ENCODE data around the gene CFAP46. TPM values are rescaled to one million over a fixed set of nuclear protein-coding genes. Genes with fewer than 3 reads are reported as not detected.
"Not testable (repeated sequence)": the region's sequence is repeated elsewhere in the genome, so short reads cannot be mapped to it uniquely, and the experiment has no call there.

CFAP46 gene
- total and polyA plus RNA-seq, 2 experiments from 2014 or later = 3.1 to 5.4 TPM

- TF ChIP-seq CTCF (conservative IDR thresholded peaks at IDR 0.05; ENCODE audit: low read depth in 2 of 2) (no peak), EZH2phosphoT487 (IDR thresholded peaks at IDR 0.05; ENCODE audit: unreplicated experiment) (no peak), EZH2 (IDR thresholded peaks at IDR 0.05; ENCODE audit: low read depth, unreplicated experiment) (no peak), NANOG (IDR thresholded peaks at IDR 0.05; ENCODE audit: borderline replicate concordance) (no peak), ZNF462 (CRISPR knock-in tag; IDR thresholded peaks at IDR 0.05) (no peak)
Observed at GRCh38 chr10:132932461-132933307, 9.7 kb downstream of the CFAP46 start (continued).

GRCh38 chr10:132931258-132932250 lies 10.8 kb downstream of the CFAP46 start:
- H3K27me3 Mint-ChIP-seq (ENCODE audit: insufficient read depth, low read depth, poor library complexity); H3K9me2 ChIP-seq (ENCODE audit: insufficient read depth); DNase-seq (ENCODE audit: low spot score); H3K4me3 Mint-ChIP-seq; H3K4me1 Mint-ChIP-seq; H3K79me2 ChIP-seq (replicated peaks; ENCODE audit: insufficient read depth); H3K9me3 Mint-ChIP-seq; H3K36me3 Mint-ChIP-seq (ENCODE audit: low read depth); H3K36me3 ChIP-seq (ENCODE audit: insufficient read depth); H3K4me1 ChIP-seq (ENCODE audit: insufficient read depth); H3K27me3 ChIP-seq (ENCODE audit: insufficient read depth); ATAC-seq; H4K20me1 ChIP-seq (replicated peaks; ENCODE audit: insufficient read depth); H3F3A ChIP-seq (replicated peaks; ENCODE audit: low read depth); H3K27ac ChIP-seq (ENCODE audit: low read depth); H3K4me2 ChIP-seq; H2AFZ ChIP-seq; H3K4me3 ChIP-seq: not testable (repeated sequence)
- H3K27ac Mint-ChIP-seq = peak overlapping the region; percentile 62

- ATAC-seq; H3K79me2 ChIP-seq (replicated peaks; ENCODE audit: insufficient read depth); H3K27me3 Mint-ChIP-seq (ENCODE audit: insufficient read depth, low read depth, poor library complexity); H3K27me3 ChIP-seq (ENCODE audit: insufficient read depth); H3K4me3 Mint-ChIP-seq; H4K20me1 ChIP-seq (replicated peaks; ENCODE audit: insufficient read depth); H3K4me2 ChIP-seq; H2AFZ ChIP-seq; H3K36me3 ChIP-seq (ENCODE audit: insufficient read depth); H3K4me1 ChIP-seq (ENCODE audit: insufficient read depth); H3K27ac ChIP-seq (ENCODE audit: low read depth); H3K27ac Mint-ChIP-seq; DNase-seq (ENCODE audit: low spot score); H3K9me2 ChIP-seq (ENCODE audit: insufficient read depth); H3K9me3 Mint-ChIP-seq; H3K4me3 ChIP-seq; H3K36me3 Mint-ChIP-seq (ENCODE audit: low read depth); H3F3A ChIP-seq (replicated peaks; ENCODE audit: low read depth); H3K4me1 Mint-ChIP-seq: not testable (repeated sequence)
Observed at GRCh38 chr10:132930701-132931100, 11.7 kb downstream of the CFAP46 start.
